ENCODE results near the gene GRM1. TPM values are rescaled to one million over a fixed set of nuclear protein-coding genes. Genes with fewer than 3 reads are reported as not detected.

Gene GRM1
- total and polyA plus RNA-seq, 9 of the 15 experiments (the other 6 are each of a cell fraction or from before 2014, with no cell fraction given): not detected

GRCh38 chr6:146354451-146354850 lies 325.6 kb downstream of the GRM1 start:
- H3K27ac ChIP-seq (ENCODE audit: extremely low read depth, low read depth, low read length): no peak overlapping the region
- H3K9me1 ChIP-seq (ENCODE audit: control insufficient read depth, insufficient read depth, low read length): no peaks in the 10 kb centered on the region
- in situ Hi-C loops (cut with MboI) (no loop called here), intact Hi-C loops (cut with micrococcal nuclease) (no loop called here)
- H3K27me3 ChIP-seq (ENCODE audit: control insufficient read depth in 2 of 2, insufficient read depth in 2 of 2, low read length in 2 of 2): no peaks in the 10 kb centered on the region
- H3K4me2 ChIP-seq (ENCODE audit: insufficient read depth, low read length): no peak overlapping the region
- FAIRE-seq (no peak), DNase-seq (ENCODE audit: extremely low read depth in 1 of 4, low spot score in 3 of 4) (no peak), ATAC-seq (no peak)
- ChIA-PET CTCF (ENCODE audit: low intra/inter-chr PET ratio) (no interaction called here), POLR2A (no interaction called here)
- no peaks in the 10 kb centered on the region for H3K79me2 ChIP-seq (ENCODE audit: control insufficient read depth, insufficient read depth, low read length)
- H3K9me3 ChIP-seq (replicated peaks; ENCODE audit: control insufficient read depth, insufficient read depth, low read depth, low read length): no peaks in the 10 kb centered on the region
- no peak overlapping the region for H3K4me3 ChIP-seq
- H3K36me3 ChIP-seq (ENCODE audit: control insufficient read depth, insufficient read depth, low read length): no peaks in the 10 kb centered on the region
- no peak overlapping the region for H3K9ac ChIP-seq (ENCODE audit: insufficient read depth in 1 of 2, low read depth in 2 of 2, low read length in 2 of 2)
- no peaks in the 10 kb centered on the region for H3K4me1 ChIP-seq (replicated peaks in 1 of 2; ENCODE audit: control insufficient read depth in 2 of 2, insufficient read depth in 2 of 2, low read length in 2 of 2)
- no peak overlapping the region for H2AFZ ChIP-seq (ENCODE audit: low read depth, low read length)
- 0% methylated on average over 3 of the region's 3 CpGs for WGBS (ENCODE audit: insufficient coverage, low coverage, missing lambda C conversion rate)
- no TSS peak for BruUV-seq (replicated peaks)
- TF ChIP-seq, protein P1, sequence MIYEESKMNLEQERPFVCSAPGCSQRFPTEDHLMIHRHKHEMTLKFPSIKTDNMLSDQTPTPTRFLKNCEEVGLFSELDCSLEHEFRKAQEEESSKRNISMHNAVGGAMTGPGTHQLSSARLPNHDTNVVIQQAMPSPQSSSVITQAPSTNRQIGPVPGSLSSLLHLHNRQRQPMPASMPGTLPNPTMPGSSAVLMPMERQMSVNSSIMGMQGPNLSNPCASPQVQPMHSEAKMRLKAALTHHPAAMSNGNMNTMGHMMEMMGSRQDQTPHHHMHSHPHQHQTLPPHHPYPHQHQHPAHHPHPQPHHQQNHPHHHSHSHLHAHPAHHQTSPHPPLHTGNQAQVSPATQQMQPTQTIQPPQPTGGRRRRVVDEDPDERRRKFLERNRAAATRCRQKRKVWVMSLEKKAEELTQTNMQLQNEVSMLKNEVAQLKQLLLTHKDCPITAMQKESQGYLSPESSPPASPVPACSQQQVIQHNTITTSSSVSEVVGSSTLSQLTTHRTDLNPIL (CRISPR knock-in tag; IDR thresholded peaks at IDR 0.05): no peak
- no peak for TF ChIP-seq NFYB (IDR thresholded peaks at IDR 0.05; ENCODE audit: extremely low read depth, insufficient read length)
- no peak for TF ChIP-seq MTA2 (IDR thresholded peaks at IDR 0.05; ENCODE audit: low read depth)
- TF ChIP-seq THRAP3 (IDR thresholded peaks at IDR 0.05; ENCODE audit: borderline replicate concordance): no peak
- no peak for TF ChIP-seq FOXJ2 (tag; IDR thresholded peaks at IDR 0.05)
- TF ChIP-seq MYC (IDR thresholded peaks at IDR 0.05; ENCODE audit: low read depth, low read length): no peak
- no peak for TF ChIP-seq MYC (CRISPR knock-in tag; IDR thresholded peaks at IDR 0.05; ENCODE audit: borderline replicate concordance, low read depth)
- no peak for TF ChIP-seq ELF2 (CRISPR knock-in tag; IDR thresholded peaks at IDR 0.05)
- TF ChIP-seq FOXA1 (IDR thresholded peaks at IDR 0.05; ENCODE audit: borderline replicate concordance): no peak
- TF ChIP-seq NFIC (IDR thresholded peaks at IDR 0.05): no peak
- TF ChIP-seq ZNF165 (CRISPR knock-in tag; IDR thresholded peaks at IDR 0.05; ENCODE audit: borderline replicate concordance): no peak
- no peak for TF ChIP-seq XRCC3 (IDR thresholded peaks at IDR 0.05)
- H4K20me1 ChIP-seq (replicated peaks; ENCODE audit: control insufficient read depth, insufficient read depth, low read length): no peaks in the 10 kb centered on the region
